Endothelial cell of umbilical vein (primary cell): Measurements from ENCODE around the gene ANKRD40CL. TPM values are rescaled to one million over a fixed set of nuclear protein-coding genes. Genes with fewer than 3 reads are reported as not detected.

Experiments used
- BruUV-seq: library from RNA; stranded (reverse); fragments of 400-500 nt; replicated peaks from 2 replicates; lab custom pipeline; 2021; lab: Mats Ljungman, UMichigan
- CTCF ChIA-PET: fragments of 300-600, 350-600 bp; sonication (Branson Sonifier 250); formaldehyde crosslinking; loops from one replicate; lab custom pipeline; 2021; ENCODE audit warnings: antibody characterized with exemption, inconsistent platforms; lab: Charles Lee
- POLR2A ChIA-PET: fragments of 300-600, 350-600 bp; sonication (Branson Sonifier 250); formaldehyde crosslinking; loops from one replicate; lab custom pipeline; 2021; ENCODE audit warnings: antibody characterized with exemption, inconsistent platforms; lab: Charles Lee
- DNase-seq: peaks from one replicate; pipeline ENCODE4 v3.0.0-alpha.2; 2011; ENCODE audit warnings: low read depth, low spot score
- FAIRE-seq: peaks from 2 replicates; lab custom pipeline; 2011; peaks lifted over from hg19 to GRCh38; lab: Jason Lieb, UNC
- H2AFZ ChIP-seq: 2 replicates; pipeline ENCODE4 v1.6.0; 2012; ENCODE audit warnings: low read depth, low read length, control low read depth, inconsistent platforms
- H3K27ac ChIP-seq: 2 replicates; pipeline ENCODE4 v1.5.1; 2011; ENCODE audit warnings: low read depth, mild to moderate bottlenecking, control low read depth, low read length, moderate library complexity; ENCODE audit not compliant: insufficient read depth
- H3K27me3 ChIP-seq, 2 experiments: 2 replicates each; pipeline versions ENCODE4 v1.6.0 to v1.6.1; 2011; ENCODE audit warnings: low read length in 2 of 2, mixed read lengths in 1 of 2; ENCODE audit not compliant: control insufficient read depth in 2 of 2, insufficient read depth in 2 of 2
- H3K36me3 ChIP-seq, 2 experiments: 2 replicates in 1 of 2; 3 replicates in 1 of 2; pipeline ENCODE4 v1.5.1; 2011; ENCODE audit warnings: low read length in 2 of 2, mild to moderate bottlenecking in 1 of 2, moderate library complexity in 1 of 2; ENCODE audit not compliant: control insufficient read depth in 2 of 2, insufficient read depth in 2 of 2; ENCODE audit errors: extremely low read depth in 1 of 2
- H3K4me1 ChIP-seq: 3 replicates; pipeline ENCODE4 v1.5.1; 2011; ENCODE audit warnings: mild to moderate bottlenecking, low read length; ENCODE audit not compliant: control insufficient read depth, insufficient read depth; ENCODE audit errors: extremely low read depth
- H3K4me2 ChIP-seq: 2 replicates; pipeline ENCODE4 v1.6.1; 2011; ENCODE audit warnings: low read length, control low read depth, mixed read lengths; ENCODE audit not compliant: insufficient read depth
- H3K4me3 ChIP-seq, 3 experiments: fragments of 200-600 bp in 1 of 3; sonication (generic), shearing (Covaris generic) in 1 of 3; replicated peaks in 1 of 3; 2 replicates each; pipeline ENCODE4 v1.5.1; 2011 to 2016; ENCODE audit warnings: control low read depth in 3 of 3, low read length in 3 of 3, mild to moderate bottlenecking in 2 of 3, inconsistent platforms in 1 of 3, low read depth in 1 of 3, moderate library complexity in 1 of 3; ENCODE audit not compliant: insufficient read depth in 1 of 3
- H3K79me2 ChIP-seq: 2 replicates; pipeline ENCODE4 v1.6.0; 2012; ENCODE audit warnings: low read length, inconsistent platforms; ENCODE audit not compliant: control insufficient read depth, insufficient read depth
- H3K9ac ChIP-seq: replicated peaks from 2 replicates; pipeline ENCODE3; 2011; ENCODE audit warnings: low read length, control low read depth; ENCODE audit not compliant: insufficient read depth; ENCODE audit errors: extremely low read depth
- H3K9me1 ChIP-seq: replicated peaks from 3 replicates; pipeline ENCODE4 v1.6.0; 2011; ENCODE audit warnings: mild to moderate bottlenecking, low read length; ENCODE audit not compliant: control insufficient read depth, insufficient read depth; ENCODE audit errors: extremely low read depth
- H3K9me3 ChIP-seq: replicated peaks from 2 replicates; pipeline ENCODE4 v1.5.1; 2012; ENCODE audit warnings: low read length, inconsistent platforms; ENCODE audit not compliant: control insufficient read depth, insufficient read depth
- H4K20me1 ChIP-seq: replicated peaks from 2 replicates; pipeline ENCODE3; 2011; ENCODE audit warnings: mild to moderate bottlenecking, low read length; ENCODE audit not compliant: control insufficient read depth, insufficient read depth; ENCODE audit errors: extremely low read depth
- EZH2 ChIP-seq: IDR thresholded peaks from 2 replicates; pipeline ENCODE4 v1.6.1; 2012; ENCODE audit warnings: borderline replicate concordance, low read depth, mild to moderate bottlenecking, moderate library complexity, low read length, inconsistent platforms; ENCODE audit not compliant: severe bottlenecking
- FOS ChIP-seq: IDR thresholded peaks from 2 replicates; pipeline ENCODE4 v1.6.1; 2011; ENCODE audit warnings: mild to moderate bottlenecking, low read length, moderate library complexity, borderline replicate concordance; ENCODE audit not compliant: insufficient read depth
- GATA2 ChIP-seq: IDR thresholded peaks from 2 replicates; pipeline ENCODE4 v1.7.0; 2011; ENCODE audit warnings: low read depth, mild to moderate bottlenecking, moderate library complexity, mixed read lengths, low read length; ENCODE audit not compliant: insufficient read length, insufficient read depth
- JUN ChIP-seq: IDR thresholded peaks from 2 replicates; pipeline ENCODE4 v1.6.1; 2011; ENCODE audit warnings: borderline replicate concordance, low read depth; ENCODE audit not compliant: insufficient read length, insufficient read depth
- MYC ChIP-seq: IDR thresholded peaks from one replicate; pipeline ENCODE4 v1.6.1; 2011; ENCODE audit warnings: mild to moderate bottlenecking, low read depth, low read length
- POLR2A ChIP-seq: IDR thresholded peaks from 2 replicates; pipeline ENCODE4 v1.6.1; 2012; ENCODE audit warnings: low read depth, mild to moderate bottlenecking, control low read depth, low read length
- POLR2AphosphoS5 ChIP-seq: IDR thresholded peaks from 2 replicates; pipeline ENCODE4 v1.6.1; 2012; ENCODE audit warnings: low read depth, mild to moderate bottlenecking, control low read depth, low read length, moderate library complexity; ENCODE audit not compliant: insufficient read depth
- dilution Hi-C: fragments of 300-500 bp; cut with MboI; formaldehyde crosslinking; loops from one replicate; pipeline ENCODE4 v1.15.0; 2019; ENCODE audit warnings: low sequenced_read_pairs; ENCODE audit not compliant: extremely low pct_ligation_motif_present
- intact Hi-C: fragments of 100-400 bp; cut with micrococcal nuclease; formaldehyde crosslinking; loops from one replicate; pipeline ENCODE4 v1.10.0; 2022
- polyA plus RNA-seq, 4 experiments: library from polyadenylated mRNA; depleted of rRNA in 3 of 4; stranded (reverse) in 3 of 4; unstranded in 1 of 4; fragments of >200 nt; gene quantifications; 2 replicates each; pipeline versions ENCODE4 v1.2.1 to v1.2.3, GENCODE V29; 2011 to 2012; ENCODE audit warnings: missing spikeins in 1 of 4
- total RNA-seq: library from RNA; stranded (reverse); gene quantifications from 2 replicates; pipeline ENCODE4 v1.2.3, GENCODE V29; 2021
- TF ChIP-seq, protein P1 (sequence below): IDR thresholded peaks from 2 replicates; pipeline ENCODE4 v1.6.1; 2011; ENCODE audit not compliant: insufficient read depth, insufficient read length
- TF ChIP-seq, protein P2 (sequence below), 2 donors: IDR thresholded peaks; 1 replicate in 1 of 2; 2 replicates in 1 of 2; pipeline ENCODE4 v1.5.1; 2011; ENCODE audit warnings: low read length in 2 of 2, mild to moderate bottlenecking in 2 of 2, moderate library complexity in 2 of 2, control low read depth in 1 of 2, inconsistent platforms in 1 of 2, low read depth in 1 of 2; ENCODE audit not compliant: insufficient read depth in 1 of 2; ENCODE audit errors: extremely low read depth in 1 of 2

Gene ANKRD40CL
- total and polyA plus RNA-seq, 2 donors (not counting 3 experiments of a cell fraction or from before 2014, with no cell fraction given), result not detected

DNA sequence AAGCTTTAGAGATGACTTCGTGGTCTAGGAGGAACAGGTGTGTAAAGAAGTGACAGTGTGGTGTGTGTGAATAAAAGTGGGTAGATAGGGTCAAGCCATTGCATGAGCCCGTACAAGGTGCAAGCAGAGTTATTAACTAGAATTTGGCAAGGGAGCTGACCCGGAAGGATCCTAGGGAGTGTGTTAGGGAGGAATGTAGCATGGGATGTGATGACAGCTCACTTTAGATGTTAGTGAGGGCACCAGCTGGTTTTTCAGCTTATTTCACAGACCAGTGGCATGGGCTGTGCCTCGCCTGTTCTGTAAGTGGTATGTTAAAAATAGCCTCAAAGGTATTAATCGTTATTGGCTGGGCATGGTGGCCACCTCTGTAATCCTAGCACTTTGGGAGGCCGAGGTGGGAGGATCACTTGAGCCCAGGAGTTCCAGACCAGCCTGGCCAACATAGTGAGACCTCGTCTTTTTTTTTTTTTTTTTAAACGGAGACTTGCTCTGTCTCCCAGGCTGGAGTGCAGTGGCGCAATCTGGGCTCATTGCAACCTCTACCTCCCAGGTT, 8.3 kb downstream of the ANKRD40CL start:
- Histone ChIP-seq H3K9ac (no peak overlapping the region), H2AFZ (no peak overlapping the region), H3K27me3 (peaks cover 7 to 9% of the 10 kb centered on the region in 2 experiments), H3K79me2 (no peaks in the 10 kb centered on the region), H3K4me2 (no peak overlapping the region), H3K36me3 (peaks cover 0 to 14% of the 10 kb centered on the region in 2 experiments), H4K20me1 (peaks cover 2% of the 10 kb centered on the region), H3K4me3 (no peak overlapping the region), H3K4me1 (no peaks in the 10 kb centered on the region), H3K9me1 (no peaks in the 10 kb centered on the region), H3K9me3 (no peaks in the 10 kb centered on the region), H3K27ac (no peak overlapping the region)
- DNase-seq (no peak), FAIRE-seq (no peak)
- intact Hi-C loops (no loop called here), dilution Hi-C loops (no loop called here)
- CTCF ChIA-PET, result no interaction called here
- no TSS peak for BruUV-seq
- TF ChIP-seq, protein P1, sequence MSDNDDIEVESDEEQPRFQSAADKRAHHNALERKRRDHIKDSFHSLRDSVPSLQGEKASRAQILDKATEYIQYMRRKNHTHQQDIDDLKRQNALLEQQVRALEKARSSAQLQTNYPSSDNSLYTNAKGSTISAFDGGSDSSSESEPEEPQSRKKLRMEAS, result no peak
- no peak for TF ChIP-seq POLR2AphosphoS5
- TF ChIP-seq POLR2A, result no peak
- no peak for TF ChIP-seq EZH2
- no peak for TF ChIP-seq JUN
- TF ChIP-seq, protein P2, sequence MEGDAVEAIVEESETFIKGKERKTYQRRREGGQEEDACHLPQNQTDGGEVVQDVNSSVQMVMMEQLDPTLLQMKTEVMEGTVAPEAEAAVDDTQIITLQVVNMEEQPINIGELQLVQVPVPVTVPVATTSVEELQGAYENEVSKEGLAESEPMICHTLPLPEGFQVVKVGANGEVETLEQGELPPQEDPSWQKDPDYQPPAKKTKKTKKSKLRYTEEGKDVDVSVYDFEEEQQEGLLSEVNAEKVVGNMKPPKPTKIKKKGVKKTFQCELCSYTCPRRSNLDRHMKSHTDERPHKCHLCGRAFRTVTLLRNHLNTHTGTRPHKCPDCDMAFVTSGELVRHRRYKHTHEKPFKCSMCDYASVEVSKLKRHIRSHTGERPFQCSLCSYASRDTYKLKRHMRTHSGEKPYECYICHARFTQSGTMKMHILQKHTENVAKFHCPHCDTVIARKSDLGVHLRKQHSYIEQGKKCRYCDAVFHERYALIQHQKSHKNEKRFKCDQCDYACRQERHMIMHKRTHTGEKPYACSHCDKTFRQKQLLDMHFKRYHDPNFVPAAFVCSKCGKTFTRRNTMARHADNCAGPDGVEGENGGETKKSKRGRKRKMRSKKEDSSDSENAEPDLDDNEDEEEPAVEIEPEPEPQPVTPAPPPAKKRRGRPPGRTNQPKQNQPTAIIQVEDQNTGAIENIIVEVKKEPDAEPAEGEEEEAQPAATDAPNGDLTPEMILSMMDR (IDR thresholded peaks at IDR 0.05; ENCODE audit: extremely low read depth in 1 of 2, insufficient read depth in 1 of 2, low read depth in 1 of 2, low read length in 2 of 2), result no peak
- no peak for TF ChIP-seq FOS
- no peak for TF ChIP-seq MYC
- TF ChIP-seq GATA2, result no peak
- POLR2A ChIA-PET, result interaction anchor here (0.6 kb wide), 1 partner anchor 9 kb away, joined by 5 read pairs; no protein-coding TSS in a partner anchor
